Activated CD4-positive, CD25-positive, alpha-beta regulatory T cell treated with anti-CD3 and anti-CD28 coated beads, Interleukin-2, amount 50 U/mL, for 16 hours (primary cell): ENCODE results near the gene SMG1.
A peak's percentile ranks its signal among the peaks of the same experiment; 100 is the strongest.
"Not testable (repeated sequence)": the region's sequence is repeated elsewhere in the genome, so short reads cannot be mapped to it uniquely, and the experiment has no call there.

Experiments
- DNase-seq: peaks from one replicate; pipeline ENCODE4 v3.0.0-alpha.2; 2020; ENCODE audit warnings: low read depth, low spot score

SMG1 gene

GRCh38 chr16:18933501-18933900, 7.3 kb upstream of the SMG1 start:
- no peak for DNase-seq

- no peak for DNase-seq
Observed at GRCh38 chr16:18932243-18932987, 6.2 kb upstream of the SMG1 start.

- no peak for DNase-seq
Observed at GRCh38 chr16:18931756-18932155, 5.5 kb upstream of the SMG1 start.

- not testable (repeated sequence) for DNase-seq
Observed at GRCh38 chr16:18930095-18930494, 3.9 kb upstream of the SMG1 start.

- not testable (repeated sequence) for DNase-seq
Observed at GRCh38 chr16:18928073-18928472, 1.9 kb upstream of the SMG1 start.

GRCh38 chr16:18925215-18925985, 808 bp downstream of the SMG1 start:
- peak; percentile 22 for DNase-seq

- not testable (repeated sequence) for DNase-seq
Observed at GRCh38 chr16:18923935-18924334, 2.3 kb downstream of the SMG1 start.

GRCh38 chr16:18923124-18923523, 3.1 kb downstream of the SMG1 start:
- not testable (repeated sequence) for DNase-seq

- not testable (repeated sequence) for DNase-seq
Observed at GRCh38 chr16:18909585-18909984, 16.6 kb downstream of the SMG1 start.

- DNase-seq, result not testable (repeated sequence)
Observed at GRCh38 chr16:18908716-18909115, 17.5 kb downstream of the SMG1 start.

GRCh38 chr16:18902778-18903177, 23.4 kb downstream of the SMG1 start:
- DNase-seq, result not testable (repeated sequence)

- DNase-seq, result not testable (repeated sequence)
Observed at GRCh38 chr16:18902044-18902443, 24.2 kb downstream of the SMG1 start.

- DNase-seq, result not testable (repeated sequence)
Observed at GRCh38 chr16:18901194-18901593, 25.0 kb downstream of the SMG1 start.

- not testable (repeated sequence) for DNase-seq
Observed at GRCh38 chr16:18884456-18884855, 41.8 kb downstream of the SMG1 start.

- not testable (repeated sequence) for DNase-seq
Observed at GRCh38 chr16:18877734-18878133, 48.5 kb downstream of the SMG1 start.

- DNase-seq, result not testable (repeated sequence)
Observed at GRCh38 chr16:18877259-18877658, 48.9 kb downstream of the SMG1 start.

GRCh38 chr16:18876301-18876700, 49.9 kb downstream of the SMG1 start:
- not testable (repeated sequence) for DNase-seq

GRCh38 chr16:18869043-18869771, 57.0 kb downstream of the SMG1 start:
- not testable (repeated sequence) for DNase-seq

GRCh38 chr16:18866277-18866823, 59.9 kb downstream of the SMG1 start:
- not testable (repeated sequence) for DNase-seq

- not testable (repeated sequence) for DNase-seq
Observed at GRCh38 chr16:18862891-18863290, 63.3 kb downstream of the SMG1 start.

GRCh38 chr16:18855196-18855595, 71.0 kb downstream of the SMG1 start:
- no peak for DNase-seq

- no peak for DNase-seq
Observed at GRCh38 chr16:18853694-18854093, 72.5 kb downstream of the SMG1 start.
